ENCODE data around the gene GPC3.
"Not testable (repeated sequence)": the region's sequence is repeated elsewhere in the genome, so short reads cannot be mapped to it uniquely, and the experiment has no call there.

GPC3 gene

GRCh38 chrX:133646719-133647116 is 338.7 kb downstream of the GPC3 start:
- DNase-seq (ENCODE audit: low read depth): no peak

- no peak for DNase-seq (ENCODE audit: low read depth)
Measured at GRCh38 chrX:133645977-133646718, 339.2 kb downstream of the GPC3 start.

GRCh38 chrX:133645256-133645655 is 340.1 kb downstream of the GPC3 start:
- DNase-seq (ENCODE audit: low read depth): no peak

- DNase-seq (ENCODE audit: low read depth): no peak
Measured at GRCh38 chrX:133640161-133641015, 345.0 kb downstream of the GPC3 start.

GRCh38 chrX:133639726-133640125 is 345.7 kb downstream of the GPC3 start:
- no peak for DNase-seq (ENCODE audit: low read depth)

- DNase-seq (ENCODE audit: low read depth): no peak
Measured at GRCh38 chrX:133638285-133638684, 347.1 kb downstream of the GPC3 start.

- DNase-seq (ENCODE audit: low read depth): no peak
Measured at GRCh38 chrX:133637765-133638164, 347.6 kb downstream of the GPC3 start.

- no peak for DNase-seq (ENCODE audit: low read depth)
Measured at GRCh38 chrX:133636009-133636408, 349.4 kb downstream of the GPC3 start.

GRCh38 chrX:133634416-133634815 is 351.0 kb downstream of the GPC3 start:
- no peak for DNase-seq (ENCODE audit: low read depth)

- no peak for DNase-seq (ENCODE audit: low read depth)
Measured at GRCh38 chrX:133633950-133634349, 351.4 kb downstream of the GPC3 start.

GRCh38 chrX:133633162-133633561 is 352.2 kb downstream of the GPC3 start:
- no peak for DNase-seq (ENCODE audit: low read depth)

GRCh38 chrX:133630362-133630761 is 355.0 kb downstream of the GPC3 start:
- no peak for DNase-seq (ENCODE audit: low read depth)

- no peak for DNase-seq (ENCODE audit: low read depth)
Measured at GRCh38 chrX:133627673-133628072, 357.7 kb downstream of the GPC3 start.

GRCh38 chrX:133621384-133621783 is 364.0 kb downstream of the GPC3 start:
- not testable (repeated sequence) for DNase-seq (ENCODE audit: low read depth)

GRCh38 chrX:133611676-133612075 is 373.7 kb downstream of the GPC3 start:
- no peak for DNase-seq (ENCODE audit: low read depth)

GRCh38 chrX:133610056-133610455 is 375.3 kb downstream of the GPC3 start:
- no peak for DNase-seq (ENCODE audit: low read depth)

- DNase-seq (ENCODE audit: low read depth): no peak
Measured at GRCh38 chrX:133609166-133609565, 376.2 kb downstream of the GPC3 start.

GRCh38 chrX:133608406-133608805 is 377.0 kb downstream of the GPC3 start:
- no peak for DNase-seq (ENCODE audit: low read depth)

- DNase-seq (ENCODE audit: low read depth): no peak
Measured at GRCh38 chrX:133607419-133608348, 377.7 kb downstream of the GPC3 start.

GRCh38 chrX:133606990-133607389 is 378.4 kb downstream of the GPC3 start:
- DNase-seq (ENCODE audit: low read depth): no peak

GRCh38 chrX:133604801-133605200 is 380.6 kb downstream of the GPC3 start:
- DNase-seq (ENCODE audit: low read depth): no peak

- DNase-seq (ENCODE audit: low read depth): no peak
Measured at GRCh38 chrX:133602881-133603280, 382.5 kb downstream of the GPC3 start.

Data from activated T-helper 1 cell treated with Interleukin-2 at 50 U/mL for 16 hours (primary cell).